AML-193 (cell line): ENCODE data around the gene ALCAM.

Source experiments
- DNase-seq, 2 experiments: peaks; one replicate each; lab custom pipeline; 2025; lab: John Stamatoyannopoulos, UW

The ALCAM gene

GRCh38 chr3:105356396-105356795 lies 10.3 kb upstream of the ALCAM start:
- no peak for DNase-seq

DNA sequence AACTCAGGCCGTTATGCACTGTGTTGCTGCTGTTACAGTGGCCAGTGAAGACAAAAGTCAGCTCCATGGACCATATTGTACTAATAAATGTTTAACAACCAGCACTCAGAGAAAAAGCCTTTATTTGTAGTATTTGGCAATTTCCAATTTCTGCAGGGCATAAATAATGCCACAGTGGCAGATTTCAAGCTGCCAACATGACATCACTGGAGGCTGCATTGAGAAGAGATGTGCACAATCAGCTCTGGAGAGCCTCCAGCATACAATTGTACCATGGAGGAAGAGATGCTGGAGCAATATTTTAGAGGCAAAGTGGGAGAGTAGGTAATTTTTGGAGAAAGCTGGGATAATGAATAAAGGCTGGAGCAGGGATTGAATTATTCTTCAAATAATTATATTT lies 9.7 kb upstream of the ALCAM start:
- DNase-seq: no peak

- DNase-seq: peak; percentile 31 to 32
Measured at GRCh38 chr3:105359098-105359762, 7.5 kb upstream of the ALCAM start.

DNA sequence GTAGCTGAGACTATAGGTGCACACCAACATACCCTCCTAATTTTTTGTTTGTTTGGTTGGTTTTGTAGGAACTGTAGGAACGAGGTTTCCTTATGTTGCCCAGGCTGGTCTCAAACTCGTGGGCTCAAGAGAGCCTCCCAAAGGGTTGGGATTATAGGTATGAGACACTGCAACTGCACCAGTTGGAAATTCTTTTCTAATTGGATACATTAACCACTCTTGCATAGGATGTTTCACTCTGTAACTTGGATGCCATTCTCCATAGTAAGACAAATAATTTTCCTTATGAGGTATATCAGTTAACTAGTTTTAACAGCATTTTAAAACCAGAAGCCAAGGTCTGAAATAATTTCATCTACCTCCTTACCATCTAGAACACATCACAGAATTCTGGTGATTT lies 6.7 kb upstream of the ALCAM start:
- DNase-seq: no peak

DNA sequence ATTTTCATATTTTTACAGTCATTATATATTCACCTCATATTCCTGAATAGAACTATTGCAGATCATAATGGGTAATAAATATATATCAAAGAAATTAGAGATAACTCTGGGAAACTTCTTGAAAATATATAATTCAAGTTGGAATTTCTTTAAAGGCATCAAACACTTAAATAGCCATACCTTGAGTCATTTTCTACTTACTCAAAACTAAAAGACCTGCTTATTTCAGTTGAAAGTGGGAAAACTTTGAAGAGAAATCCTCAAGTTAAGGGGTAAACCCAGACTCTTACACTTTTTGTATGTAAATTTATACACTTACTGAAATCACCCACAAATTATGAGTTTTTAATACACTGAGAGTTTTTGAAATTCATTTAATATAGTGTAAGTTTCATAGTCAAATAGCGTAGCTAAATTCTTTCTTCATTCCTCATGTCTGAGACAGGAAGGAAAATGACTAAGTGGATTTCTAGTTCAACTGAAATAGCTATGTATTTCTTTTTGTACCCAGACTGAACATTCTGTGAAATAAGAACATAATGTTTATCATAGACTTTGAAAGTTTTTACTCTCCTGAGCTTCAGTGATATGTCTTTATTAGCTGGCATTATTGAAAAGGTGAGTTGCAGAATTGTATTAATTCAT lies 4.6 kb upstream of the ALCAM start:
- DNase-seq: peak; percentile 36 to 45

GRCh38 chr3:105364128-105364527 lies 2.6 kb upstream of the ALCAM start:
- DNase-seq: no peak

- no peak for DNase-seq
Measured at GRCh38 chr3:105365081-105365390, 1.7 kb upstream of the ALCAM start.

- DNase-seq: peak; percentile 27 to 35
Measured at GRCh38 chr3:105365391-105366325, 1.1 kb upstream of the ALCAM start.

DNA sequence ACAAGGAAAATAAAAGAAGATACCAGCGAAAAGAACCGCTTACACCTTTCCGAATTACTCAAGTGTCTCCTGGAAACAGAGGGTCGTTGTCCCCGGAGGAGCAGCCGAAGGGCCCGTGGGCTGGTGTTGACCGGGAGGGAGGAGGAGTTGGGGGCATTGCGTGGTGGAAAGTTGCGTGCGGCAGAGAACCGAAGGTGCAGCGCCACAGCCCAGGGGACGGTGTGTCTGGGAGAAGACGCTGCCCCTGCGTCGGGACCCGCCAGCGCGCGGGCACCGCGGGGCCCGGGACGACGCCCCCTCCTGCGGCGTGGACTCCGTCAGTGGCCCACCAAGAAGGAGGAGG lies 325 bp downstream of the ALCAM start:
- peak in 1 of 2 experiments; percentile 26 for DNase-seq

GRCh38 chr3:105367406-105368213 lies 901 bp downstream of the ALCAM start:
- DNase-seq: peak; percentile 99

DNA sequence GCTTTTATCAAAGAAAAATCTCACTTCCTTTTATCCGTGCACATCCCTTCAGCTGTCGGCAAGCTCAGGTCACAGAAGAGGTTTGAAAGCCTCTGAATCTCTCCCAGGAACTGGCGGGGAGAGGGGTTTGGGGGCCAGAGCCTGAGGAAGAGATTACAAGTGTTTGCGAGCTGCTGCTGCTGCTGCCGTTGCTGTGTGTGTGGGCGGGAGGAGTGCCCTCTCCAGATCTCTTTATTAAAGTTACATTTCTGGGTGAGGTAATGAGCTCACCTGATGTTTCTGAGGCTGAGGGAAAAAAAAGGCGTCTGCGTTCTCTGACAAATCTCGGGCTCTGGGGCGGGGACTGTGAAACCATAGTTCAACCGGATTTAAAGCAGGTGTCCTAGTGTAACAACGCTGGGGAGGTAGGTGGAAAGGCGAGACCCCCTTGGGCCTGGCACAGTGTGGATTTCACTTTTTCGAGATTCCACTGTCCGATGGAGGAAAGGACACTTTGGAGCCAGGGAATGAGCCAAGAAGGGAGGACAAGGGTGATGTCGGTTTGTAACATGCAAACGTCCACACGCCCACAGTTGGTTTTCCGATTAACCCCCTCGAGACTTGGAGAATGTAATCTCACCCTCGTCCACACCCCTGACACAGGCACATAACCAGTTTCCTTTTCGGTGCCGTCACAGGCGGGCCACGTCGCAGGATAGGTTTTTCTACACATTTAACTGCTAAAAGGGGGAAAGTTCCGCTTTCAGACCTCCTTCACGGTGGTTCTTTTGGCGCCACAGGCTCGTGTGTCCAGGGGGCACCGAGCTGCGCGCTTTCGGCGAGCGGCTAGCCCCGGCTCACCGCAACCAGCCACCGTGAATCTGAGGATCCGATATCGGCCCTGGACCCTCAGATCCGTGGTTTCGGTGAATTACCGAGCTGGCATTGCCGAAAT lies 2.1 kb downstream of the ALCAM start:
- DNase-seq: peak; percentile 60 to 66

GRCh38 chr3:105369500-105370371 lies 3.0 kb downstream of the ALCAM start:
- peak; percentile 85 to 87 for DNase-seq

GRCh38 chr3:105373383-105373782 lies 6.7 kb downstream of the ALCAM start:
- DNase-seq: no peak

- no peak for DNase-seq
Measured at GRCh38 chr3:105375750-105376511, 9.2 kb downstream of the ALCAM start.

DNA sequence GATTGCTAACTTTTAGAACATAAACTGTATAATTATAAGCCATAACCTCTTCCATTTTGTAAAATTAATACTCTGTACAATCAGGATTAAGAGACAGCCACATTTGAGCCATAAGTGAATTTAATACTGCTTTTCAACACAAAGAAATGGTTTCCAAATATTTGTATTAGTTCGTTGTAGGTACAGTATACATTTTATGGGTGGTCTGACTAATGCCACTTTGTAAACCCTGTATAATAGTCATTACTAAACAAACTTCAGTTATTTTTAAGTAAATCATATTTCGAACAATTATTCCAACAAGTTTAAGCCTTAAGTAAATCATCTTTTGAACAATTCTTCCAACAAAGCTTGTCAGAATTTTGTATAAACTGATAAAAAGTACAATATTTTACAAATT lies 11.0 kb downstream of the ALCAM start:
- DNase-seq: no peak

DNA sequence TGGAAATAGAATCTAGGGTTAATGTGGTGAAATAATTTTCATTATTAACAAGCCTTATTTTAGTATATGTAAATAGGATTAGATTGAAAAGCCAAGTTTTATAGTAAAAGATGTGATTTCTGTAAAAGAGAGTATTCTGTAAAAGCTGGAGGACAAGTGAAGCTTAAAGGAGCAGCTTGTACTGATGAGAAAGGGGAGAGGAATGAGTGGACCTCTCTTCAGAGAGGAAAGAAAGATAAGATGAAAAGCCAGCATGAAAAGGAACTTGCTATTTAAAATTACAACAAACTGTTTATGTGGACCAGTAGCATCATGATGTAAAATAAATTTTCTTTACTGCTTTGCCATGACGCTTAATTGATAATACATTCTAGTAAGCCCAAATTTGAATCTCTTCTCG lies 18.5 kb downstream of the ALCAM start:
- no peak for DNase-seq

DNA sequence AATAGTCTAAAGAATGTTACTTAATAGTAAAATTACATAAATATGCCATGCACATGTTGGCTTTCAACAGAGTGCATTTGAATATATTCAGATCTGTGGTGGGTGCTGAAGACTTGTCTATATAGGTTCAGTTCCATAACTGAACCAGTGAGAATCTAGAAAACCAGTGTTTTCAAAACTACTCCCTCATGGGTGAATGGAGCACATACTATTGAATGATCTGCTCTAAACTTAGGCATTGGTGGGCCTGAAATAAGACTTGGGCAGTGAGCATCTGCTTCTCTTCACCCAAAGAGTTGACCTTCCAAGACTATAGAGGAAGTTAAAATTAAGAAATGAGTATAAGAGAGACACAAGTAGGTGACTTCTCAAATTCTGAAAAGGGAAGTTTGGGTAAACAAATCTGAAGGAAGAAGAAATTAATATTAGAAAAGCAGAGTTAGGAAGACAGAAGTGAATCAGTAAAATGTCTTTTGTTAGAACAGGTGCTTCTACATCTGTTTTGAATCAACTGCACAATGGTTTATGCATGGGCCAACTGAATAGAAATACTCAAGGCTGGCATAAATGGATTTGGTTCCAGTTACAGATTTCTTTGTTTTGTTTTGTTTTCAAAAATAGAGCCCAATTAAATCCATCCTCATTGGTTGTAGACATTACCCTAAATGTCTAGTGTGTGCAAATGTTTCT lies 19.3 kb downstream of the ALCAM start:
- peak; percentile 85 to 94 for DNase-seq

DNA sequence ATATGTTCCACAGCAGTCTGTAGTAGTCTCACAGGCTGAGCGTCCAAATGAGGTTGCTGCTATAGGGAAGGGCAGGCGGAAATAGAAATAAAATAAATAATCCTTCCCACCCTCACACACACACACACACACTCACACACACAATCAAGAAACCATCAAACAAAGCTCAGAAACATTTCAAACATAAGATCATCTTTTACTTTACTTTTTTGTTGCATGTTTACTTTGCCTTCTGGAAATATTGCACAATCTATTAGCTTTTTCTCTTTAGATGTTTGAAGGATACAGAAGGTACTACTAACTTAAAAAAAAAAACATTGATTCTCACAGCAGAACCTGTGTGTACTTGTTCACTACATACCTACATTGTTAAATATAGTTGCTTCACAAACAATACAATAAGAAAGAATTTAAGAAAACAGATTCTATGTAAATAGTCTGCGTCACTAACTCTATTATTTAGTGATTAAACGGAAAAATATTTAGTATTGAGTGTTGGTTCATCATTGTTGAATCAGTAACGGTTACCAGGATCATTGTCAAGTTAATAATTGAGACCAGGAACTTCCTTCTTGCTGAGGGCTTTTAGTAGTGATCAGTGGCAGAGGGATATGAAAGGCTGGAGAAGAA lies 20.5 kb downstream of the ALCAM start:
- DNase-seq: no peak
